Measurements from ENCODE around the gene TCEAL6.

DNA sequence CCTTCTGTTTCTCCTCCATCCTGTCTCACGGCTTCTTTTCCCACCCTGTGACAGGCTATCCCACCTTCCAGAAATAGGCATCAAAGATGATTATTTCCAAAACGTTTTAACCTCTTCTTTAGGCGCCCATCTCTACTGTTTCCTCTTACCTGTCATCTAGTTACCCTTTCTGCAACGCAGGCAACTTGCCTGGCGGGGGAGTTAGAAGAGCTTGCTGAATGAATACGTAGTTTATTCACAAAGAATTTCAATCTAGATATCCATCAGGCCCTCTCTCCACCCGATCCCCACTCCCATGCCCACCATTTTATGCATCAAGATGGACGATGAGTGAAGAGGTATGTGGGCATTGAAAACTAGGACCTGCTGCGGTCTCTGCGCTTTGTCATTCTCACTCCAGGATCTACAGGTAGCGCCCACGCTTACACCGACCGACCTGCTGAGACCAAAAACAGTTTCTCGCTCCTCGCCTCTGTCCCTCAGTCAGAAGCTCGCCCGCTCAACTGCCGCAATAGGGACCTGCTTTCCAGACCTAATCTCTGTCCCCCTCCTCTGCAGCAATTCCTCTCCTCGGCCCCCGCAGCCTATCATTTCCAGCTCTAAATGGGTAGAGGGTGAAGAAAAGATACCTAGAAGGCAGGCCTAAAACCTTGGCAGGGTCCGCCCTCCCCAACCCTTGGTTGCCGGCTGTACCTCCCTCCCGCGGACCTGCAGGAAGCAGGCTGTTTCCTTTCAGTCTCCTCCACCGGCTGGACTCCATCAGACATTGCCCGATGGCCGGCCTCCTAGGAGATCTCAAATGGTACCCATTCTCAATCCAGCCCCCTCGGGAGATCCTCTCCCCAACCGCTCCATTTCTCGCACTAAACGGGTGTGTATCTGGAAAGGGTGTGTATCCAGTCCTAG lies 12.9 kb upstream of the TCEAL6 start:
- no peak for TF ChIP-seq FOXA1 (IDR thresholded peaks at IDR 0.05)
- TF ChIP-seq, protein P1, sequence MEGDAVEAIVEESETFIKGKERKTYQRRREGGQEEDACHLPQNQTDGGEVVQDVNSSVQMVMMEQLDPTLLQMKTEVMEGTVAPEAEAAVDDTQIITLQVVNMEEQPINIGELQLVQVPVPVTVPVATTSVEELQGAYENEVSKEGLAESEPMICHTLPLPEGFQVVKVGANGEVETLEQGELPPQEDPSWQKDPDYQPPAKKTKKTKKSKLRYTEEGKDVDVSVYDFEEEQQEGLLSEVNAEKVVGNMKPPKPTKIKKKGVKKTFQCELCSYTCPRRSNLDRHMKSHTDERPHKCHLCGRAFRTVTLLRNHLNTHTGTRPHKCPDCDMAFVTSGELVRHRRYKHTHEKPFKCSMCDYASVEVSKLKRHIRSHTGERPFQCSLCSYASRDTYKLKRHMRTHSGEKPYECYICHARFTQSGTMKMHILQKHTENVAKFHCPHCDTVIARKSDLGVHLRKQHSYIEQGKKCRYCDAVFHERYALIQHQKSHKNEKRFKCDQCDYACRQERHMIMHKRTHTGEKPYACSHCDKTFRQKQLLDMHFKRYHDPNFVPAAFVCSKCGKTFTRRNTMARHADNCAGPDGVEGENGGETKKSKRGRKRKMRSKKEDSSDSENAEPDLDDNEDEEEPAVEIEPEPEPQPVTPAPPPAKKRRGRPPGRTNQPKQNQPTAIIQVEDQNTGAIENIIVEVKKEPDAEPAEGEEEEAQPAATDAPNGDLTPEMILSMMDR (IDR thresholded peaks at IDR 0.05; ENCODE audit: low read depth, low read length, missing input control), result no peak
- TF ChIP-seq, protein P2, sequence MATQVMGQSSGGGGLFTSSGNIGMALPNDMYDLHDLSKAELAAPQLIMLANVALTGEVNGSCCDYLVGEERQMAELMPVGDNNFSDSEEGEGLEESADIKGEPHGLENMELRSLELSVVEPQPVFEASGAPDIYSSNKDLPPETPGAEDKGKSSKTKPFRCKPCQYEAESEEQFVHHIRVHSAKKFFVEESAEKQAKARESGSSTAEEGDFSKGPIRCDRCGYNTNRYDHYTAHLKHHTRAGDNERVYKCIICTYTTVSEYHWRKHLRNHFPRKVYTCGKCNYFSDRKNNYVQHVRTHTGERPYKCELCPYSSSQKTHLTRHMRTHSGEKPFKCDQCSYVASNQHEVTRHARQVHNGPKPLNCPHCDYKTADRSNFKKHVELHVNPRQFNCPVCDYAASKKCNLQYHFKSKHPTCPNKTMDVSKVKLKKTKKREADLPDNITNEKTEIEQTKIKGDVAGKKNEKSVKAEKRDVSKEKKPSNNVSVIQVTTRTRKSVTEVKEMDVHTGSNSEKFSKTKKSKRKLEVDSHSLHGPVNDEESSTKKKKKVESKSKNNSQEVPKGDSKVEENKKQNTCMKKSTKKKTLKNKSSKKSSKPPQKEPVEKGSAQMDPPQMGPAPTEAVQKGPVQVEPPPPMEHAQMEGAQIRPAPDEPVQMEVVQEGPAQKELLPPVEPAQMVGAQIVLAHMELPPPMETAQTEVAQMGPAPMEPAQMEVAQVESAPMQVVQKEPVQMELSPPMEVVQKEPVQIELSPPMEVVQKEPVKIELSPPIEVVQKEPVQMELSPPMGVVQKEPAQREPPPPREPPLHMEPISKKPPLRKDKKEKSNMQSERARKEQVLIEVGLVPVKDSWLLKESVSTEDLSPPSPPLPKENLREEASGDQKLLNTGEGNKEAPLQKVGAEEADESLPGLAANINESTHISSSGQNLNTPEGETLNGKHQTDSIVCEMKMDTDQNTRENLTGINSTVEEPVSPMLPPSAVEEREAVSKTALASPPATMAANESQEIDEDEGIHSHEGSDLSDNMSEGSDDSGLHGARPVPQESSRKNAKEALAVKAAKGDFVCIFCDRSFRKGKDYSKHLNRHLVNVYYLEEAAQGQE (IDR thresholded peaks at IDR 0.05), result no peak
- TF ChIP-seq EGR1 (IDR thresholded peaks at IDR 0.05; ENCODE audit: low read depth in 2 of 2), result no peak
- TF ChIP-seq JUND (IDR thresholded peaks at IDR 0.05), result no peak
- TF ChIP-seq RAD21 (IDR thresholded peaks at IDR 0.05), result no peak
- TF ChIP-seq, protein P3, sequence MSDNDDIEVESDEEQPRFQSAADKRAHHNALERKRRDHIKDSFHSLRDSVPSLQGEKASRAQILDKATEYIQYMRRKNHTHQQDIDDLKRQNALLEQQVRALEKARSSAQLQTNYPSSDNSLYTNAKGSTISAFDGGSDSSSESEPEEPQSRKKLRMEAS (IDR thresholded peaks at IDR 0.05), result no peak
- TF ChIP-seq, protein P4, sequence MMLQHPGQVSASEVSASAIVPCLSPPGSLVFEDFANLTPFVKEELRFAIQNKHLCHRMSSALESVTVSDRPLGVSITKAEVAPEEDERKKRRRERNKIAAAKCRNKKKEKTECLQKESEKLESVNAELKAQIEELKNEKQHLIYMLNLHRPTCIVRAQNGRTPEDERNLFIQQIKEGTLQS (IDR thresholded peaks at IDR 0.05), result no peak
- TF ChIP-seq YY1 (IDR thresholded peaks at IDR 0.05), result no peak
